ENCODE measurements around the gene PSMB11. TPM values are rescaled to one million over a fixed set of nuclear protein-coding genes. Genes with fewer than 3 reads are reported as not detected.

PSMB11 gene
- total RNA-seq, 4 donors from 2014 or later = not detected

DNA sequence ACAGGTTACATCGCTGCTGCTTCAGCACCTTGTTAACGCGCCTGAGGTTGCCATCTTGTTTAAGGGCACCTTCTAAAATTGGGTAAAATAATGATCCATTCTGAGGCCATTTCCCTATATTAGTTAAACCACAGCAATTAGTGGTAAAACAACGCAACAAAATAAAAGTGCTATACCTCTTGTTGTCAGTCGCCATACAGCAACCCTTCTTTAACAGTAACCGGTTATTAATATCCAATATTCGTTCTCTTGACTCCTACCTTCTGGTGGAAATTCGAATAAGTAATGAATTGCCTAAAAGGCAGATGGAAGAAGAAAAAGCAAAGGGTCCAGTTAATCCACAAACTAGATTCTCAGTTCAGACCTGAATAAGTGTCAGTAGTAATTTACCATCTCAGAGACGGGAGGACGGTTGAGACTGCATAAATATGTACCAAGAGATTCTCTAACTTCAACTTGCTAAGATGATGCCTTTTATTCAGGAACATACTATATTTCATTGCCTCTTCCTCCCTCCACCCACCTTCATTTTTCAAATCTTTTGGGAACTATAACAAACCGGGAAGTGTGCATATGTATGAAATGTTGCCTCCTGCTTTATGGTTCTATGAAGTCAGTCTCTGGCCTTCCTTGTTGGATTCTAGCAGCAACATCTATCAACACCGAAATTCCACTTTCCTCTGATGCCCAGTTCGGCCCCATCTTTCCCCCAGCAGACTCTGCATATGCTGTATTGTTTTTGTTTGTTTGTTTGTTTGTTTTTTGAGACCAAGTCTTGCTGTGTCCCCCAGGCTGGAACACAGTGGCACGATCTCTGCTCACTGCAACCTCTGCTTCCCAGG is 6.5 kb upstream of the PSMB11 start:
- Histone ChIP-seq H3K4me1 (peaks cover 0 to 7% of the 10 kb centered on the region in 2 donors), H3K27ac (peak overlapping the region; percentile 90 to 93), H3K9me3 (no peaks in the 10 kb centered on the region), H3K27me3 (no peaks in the 10 kb centered on the region), H3K36me3 (no peaks in the 10 kb centered on the region), H3K4me3 (peak overlapping the region; percentile 63 to 77)
- TF ChIP-seq CTCF (IDR thresholded peaks at IDR 0.05) (peak in 1 of 4 experiments; percentile 48), POLR2A (IDR thresholded peaks at IDR 0.05) (no peak)
- no peak for DNase-seq
- intact Hi-C loops (cut with DNase I; ENCODE audit: low total_unique reads) = no loop called here

DNA sequence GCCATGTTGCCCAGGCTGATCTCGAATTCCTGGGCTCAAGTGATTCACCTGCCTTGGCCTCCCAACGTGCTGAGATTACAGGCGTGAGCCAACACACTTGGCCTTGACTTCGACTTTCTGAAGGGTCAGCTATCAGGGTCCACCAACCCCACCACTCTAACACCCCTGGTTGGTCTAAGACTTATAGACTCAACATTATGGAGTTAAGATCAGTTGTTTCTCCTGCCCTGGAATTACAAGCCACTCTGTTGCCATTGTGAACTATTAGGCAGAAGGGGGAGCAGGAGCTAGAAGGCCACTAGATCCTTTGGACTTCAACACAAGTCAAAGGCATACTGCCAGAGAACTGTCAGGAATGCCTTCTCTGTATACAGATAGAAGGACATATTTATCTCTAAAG is 1.9 kb upstream of the PSMB11 start:
- Histone ChIP-seq H3K27ac (no peak overlapping the region), H3K4me1 (no peaks in the 10 kb centered on the region), H3K36me3 (no peaks in the 10 kb centered on the region), H3K4me3 (no peak overlapping the region), H3K27me3 (no peaks in the 10 kb centered on the region), H3K9me3 (no peaks in the 10 kb centered on the region)
- intact Hi-C loops (cut with DNase I; ENCODE audit: low total_unique reads) = no loop called here
- no peak for TF ChIP-seq POLR2A (IDR thresholded peaks at IDR 0.05)
- no peak for TF ChIP-seq CTCF (IDR thresholded peaks at IDR 0.05)
- no peak for DNase-seq

DNA sequence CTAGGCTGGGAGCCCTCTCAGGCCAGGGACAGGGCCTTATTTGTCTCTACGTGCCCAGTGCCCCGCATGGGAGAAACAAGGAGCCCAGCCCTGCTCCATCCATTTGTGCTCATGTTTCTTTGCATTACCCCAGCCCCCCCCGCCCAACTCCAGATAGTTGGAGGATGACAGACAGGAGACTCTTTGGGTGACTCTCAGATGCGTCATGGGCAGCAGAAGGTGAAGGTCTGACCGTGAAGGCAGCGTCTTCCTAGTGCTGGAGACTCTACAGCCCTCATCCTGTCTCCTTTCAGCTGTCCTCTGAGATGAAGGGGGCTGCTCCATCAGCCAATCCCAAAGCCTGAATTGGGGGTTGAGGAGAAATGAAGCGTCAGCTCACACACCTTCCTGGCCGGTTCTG is 283 bp upstream of the PSMB11 start:
- TF ChIP-seq POLR2A (IDR thresholded peaks at IDR 0.05) (no peak), CTCF (IDR thresholded peaks at IDR 0.05) (no peak)
- intact Hi-C loops (cut with DNase I; ENCODE audit: low total_unique reads) = no loop called here
- no peaks in the 10 kb centered on the region for H3K27me3 ChIP-seq
- H3K4me3 ChIP-seq = no peak overlapping the region
- no peak overlapping the region for H3K27ac ChIP-seq
- H3K4me1 ChIP-seq = no peaks in the 10 kb centered on the region
- DNase-seq = no peak
- no peaks in the 10 kb centered on the region for H3K9me3 ChIP-seq
- H3K36me3 ChIP-seq = no peaks in the 10 kb centered on the region

DNA sequence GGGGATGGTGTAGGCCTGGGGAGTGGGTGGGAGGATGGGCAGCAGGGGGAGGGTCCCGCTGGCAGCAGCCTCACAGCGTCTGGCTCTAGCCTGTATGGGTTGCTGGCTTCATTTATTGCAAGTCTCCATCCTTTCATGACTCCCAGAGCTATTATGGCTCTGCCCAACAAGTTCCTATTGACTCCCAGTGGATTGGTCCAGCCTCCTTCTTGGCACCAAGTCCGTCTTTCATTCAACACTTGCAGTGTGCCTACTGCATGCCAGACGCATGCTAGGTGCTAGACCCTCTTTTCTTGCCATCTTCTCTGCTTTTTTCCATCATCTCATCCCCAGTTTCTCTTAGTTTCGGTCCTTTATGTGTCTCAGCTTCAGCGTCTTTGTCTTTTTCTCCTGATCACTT is 1.1 kb downstream of the PSMB11 start:
- Histone ChIP-seq H3K27ac (no peak overlapping the region), H3K36me3 (no peaks in the 10 kb centered on the region), H3K27me3 (no peaks in the 10 kb centered on the region), H3K9me3 (no peaks in the 10 kb centered on the region), H3K4me1 (no peaks in the 10 kb centered on the region), H3K4me3 (no peak overlapping the region)
- DNase-seq = no peak
- TF ChIP-seq CTCF (IDR thresholded peaks at IDR 0.05) (no peak), POLR2A (IDR thresholded peaks at IDR 0.05) (no peak)
- intact Hi-C loops (cut with DNase I; ENCODE audit: low total_unique reads) = no loop called here

DNA sequence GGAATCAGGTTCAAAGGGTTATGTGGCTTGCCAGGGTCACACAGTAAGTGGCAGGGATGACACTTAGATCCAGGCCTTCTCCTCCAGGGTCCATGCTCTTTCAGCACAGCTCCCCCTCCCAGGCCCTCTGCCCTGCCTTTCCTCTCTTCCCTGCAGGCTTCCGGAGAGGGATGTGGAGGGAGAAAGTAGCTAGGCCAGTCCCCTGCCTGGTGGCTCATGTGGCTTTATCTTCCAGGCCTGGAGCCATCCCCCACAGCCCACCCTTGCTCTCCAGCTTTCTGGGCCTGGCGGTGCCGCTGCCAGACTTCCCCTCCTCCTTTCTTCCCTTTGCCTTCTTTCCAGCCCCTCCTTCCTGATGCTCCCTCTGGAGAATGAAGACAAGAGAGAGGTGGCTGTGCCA is 1.7 kb downstream of the PSMB11 start:
- Histone ChIP-seq H3K4me1 (no peaks in the 10 kb centered on the region), H3K9me3 (no peaks in the 10 kb centered on the region), H3K36me3 (no peaks in the 10 kb centered on the region), H3K27ac (no peak overlapping the region), H3K27me3 (no peaks in the 10 kb centered on the region), H3K4me3 (no peak overlapping the region)
- DNase-seq = no peak
- TF ChIP-seq POLR2A (IDR thresholded peaks at IDR 0.05) (no peak), CTCF (IDR thresholded peaks at IDR 0.05) (no peak)
- intact Hi-C loops (cut with DNase I; ENCODE audit: low total_unique reads) = no loop called here

Data from uterus (tissue), 4 donors.